SK-N-SH (cell line): ENCODE data around the gene AKT3. TPM values are rescaled to one million over a fixed set of nuclear protein-coding genes. Genes with fewer than 3 reads are reported as not detected.

Experiments
- CTCF ChIA-PET: fragments of 300-600, 350-600 bp; formaldehyde crosslinking; extraction: SDS; loops from one replicate; lab custom pipeline; 2021; lab: Yijun Ruan, JAX
- POLR2A ChIA-PET: fragments of 350-600 bp; sonication (Branson Sonifier 250); formaldehyde crosslinking; extraction: SDS; loops from one replicate; lab custom pipeline; 2020; ENCODE audit warnings: antibody characterized with exemption, inconsistent platforms; lab: Yijun Ruan, JAX
- DNase-seq: peaks from one replicate; pipeline ENCODE4 v3.0.0; 2012
- H2AFZ ChIP-seq: fragments of 200-600 bp; sonication (generic); 2 replicates; pipeline ENCODE4 v1.8.1; 2016; ENCODE audit warnings: antibody characterized with exemption, mild to moderate bottlenecking, low read depth
- H3F3A ChIP-seq: fragments of 200-600 bp; sonication (generic); replicated peaks from 2 replicates; pipeline ENCODE3; 2016; ENCODE audit warnings: antibody characterized with exemption, mild to moderate bottlenecking; ENCODE audit not compliant: insufficient read depth
- H3K27ac ChIP-seq, 2 experiments: fragments of 200-500 bp in 1 of 2; fragments of 200-600 bp in 1 of 2; sonication (Bioruptor generic) in 1 of 2; sonication (generic), shearing (Covaris generic) in 1 of 2; 2 replicates each; pipeline versions ENCODE4 v1.5.1 to v1.6.1; 2014 to 2016; ENCODE audit warnings: low read depth in 2 of 2, inconsistent platforms in 1 of 2, low read length in 1 of 2, mild to moderate bottlenecking in 1 of 2, mixed read lengths in 1 of 2
- H3K27me3 ChIP-seq: fragments of 200-600 bp; sonication (generic), shearing (Covaris generic); 2 replicates; pipeline ENCODE4 v1.6.1; 2016; ENCODE audit warnings: mixed run types; ENCODE audit not compliant: insufficient read depth
- H3K36me3 ChIP-seq, 2 experiments: fragments of 200-500 bp in 1 of 2; fragments of 200-600 bp in 1 of 2; sonication (Bioruptor generic) in 1 of 2; sonication (generic) in 1 of 2; replicated peaks in 1 of 2; 2 replicates each; pipeline versions ENCODE3 to v1.5.1; 2014 to 2016; ENCODE audit warnings: low read length in 1 of 2, mild to moderate bottlenecking in 1 of 2; ENCODE audit not compliant: insufficient read depth in 2 of 2, control insufficient read depth in 1 of 2
- H3K4me1 ChIP-seq, 2 experiments: fragments of 200-500 bp in 1 of 2; fragments of 200-600 bp in 1 of 2; sonication (Bioruptor generic) in 1 of 2; sonication (generic), shearing (Covaris generic) in 1 of 2; 2 replicates each; pipeline versions ENCODE4 v1.5.1 to v1.6.1; 2014 to 2016; ENCODE audit warnings: low read depth in 1 of 2, low read length in 1 of 2, mixed run types in 1 of 2; ENCODE audit not compliant: insufficient read depth in 2 of 2, control insufficient read depth in 1 of 2
- H3K4me2 ChIP-seq: fragments of 200-600 bp; sonication (generic), shearing (Covaris generic); 2 replicates; pipeline ENCODE4 v1.6.1; 2017; ENCODE audit warnings: mixed run types
- H3K4me3 ChIP-seq, 2 experiments: fragments of 200-500 bp in 1 of 2; fragments of 200-600 bp in 1 of 2; sonication (Bioruptor generic) in 1 of 2; sonication (generic), shearing (Covaris generic) in 1 of 2; 2 replicates each; pipeline versions ENCODE4 v1.5.1 to v1.8.1; 2014 to 2016; ENCODE audit warnings: low read depth in 2 of 2, inconsistent platforms in 1 of 2, low read length in 1 of 2, mild to moderate bottlenecking in 1 of 2, mixed read lengths in 1 of 2, moderate library complexity in 1 of 2
- H3K79me2 ChIP-seq: fragments of 200-600 bp; sonication (generic); 2 replicates; pipeline ENCODE4 v1.8.1; 2017; ENCODE audit warnings: mild to moderate bottlenecking; ENCODE audit not compliant: insufficient read depth
- H3K9ac ChIP-seq: fragments of 200-600 bp; sonication (generic); 2 replicates; pipeline ENCODE4 v1.6.1; 2017; ENCODE audit warnings: mixed run types
- H3K9me2 ChIP-seq: fragments of 200-600 bp; sonication (generic); 2 replicates; pipeline ENCODE4 v1.6.1; 2017; ENCODE audit warnings: mixed run types
- H3K9me3 ChIP-seq: fragments of 200-600 bp; sonication (generic); 2 replicates; pipeline ENCODE4 v1.6.1; 2017; ENCODE audit warnings: mixed run types, mild to moderate bottlenecking, moderate library complexity
- H4K20me1 ChIP-seq: fragments of 200-600 bp; sonication (generic); 2 replicates; pipeline ENCODE4 v1.6.1; 2017; ENCODE audit warnings: mild to moderate bottlenecking, mixed run types; ENCODE audit not compliant: insufficient read depth
- ELF1 ChIP-seq: IDR thresholded peaks from 2 replicates; pipeline ENCODE4 v1.4.0; 2012
- EZH2phosphoT487 ChIP-seq: fragments of 200-600 bp; sonication (generic); IDR thresholded peaks from 2 replicates; pipeline ENCODE4 v1.6.1; 2017; ENCODE audit warnings: low read depth, mixed run types, mild to moderate bottlenecking, antibody characterized with exemption, moderate library complexity, borderline replicate concordance
- FOSL2 ChIP-seq: IDR thresholded peaks from 2 replicates; pipeline ENCODE4 v1.4.0; 2012; ENCODE audit warnings: low read depth, mild to moderate bottlenecking, moderate library complexity, borderline replicate concordance
- FOXJ3 ChIP-seq: sonication (generic); formaldehyde crosslinking; IDR thresholded peaks from 2 replicates; pipeline ENCODE4 v1.5.1; 2020; ENCODE audit warnings: mild to moderate bottlenecking, missing genetic modification reagents
- JUND ChIP-seq: IDR thresholded peaks from 2 replicates; pipeline ENCODE4 v1.4.0; 2012
- MXI1 ChIP-seq: IDR thresholded peaks from 2 replicates; pipeline ENCODE4 v1.6.1; 2012; ENCODE audit warnings: mild to moderate bottlenecking, low read depth, low read length, improper control_type of control experiment
- NFIC ChIP-seq: IDR thresholded peaks from 2 replicates; pipeline ENCODE4 v1.4.0; 2012; ENCODE audit warnings: borderline replicate concordance
- POLR2AphosphoS5 ChIP-seq: IDR thresholded peaks from 2 replicates; pipeline ENCODE4 v1.6.1; 2012; ENCODE audit warnings: low read depth, low read length
- RAD21 ChIP-seq: IDR thresholded peaks from 2 replicates; pipeline ENCODE4 v1.6.1; 2012; ENCODE audit warnings: mild to moderate bottlenecking, low read length
- RFX5 ChIP-seq: IDR thresholded peaks from 2 replicates; pipeline ENCODE4 v1.6.1; 2012; ENCODE audit warnings: mild to moderate bottlenecking, improper control_type of control experiment, low read length
- SIN3A ChIP-seq: IDR thresholded peaks from 2 replicates; pipeline ENCODE4 v1.6.1; 2012; ENCODE audit warnings: low read depth, mild to moderate bottlenecking, low read length, moderate library complexity, borderline replicate concordance
- SMC3 ChIP-seq: IDR thresholded peaks from 2 replicates; pipeline ENCODE4 v1.6.1; 2012; ENCODE audit warnings: low read depth, low read length, improper control_type of control experiment
- TAF1 ChIP-seq: IDR thresholded peaks from 2 replicates; pipeline ENCODE4 v1.6.1; 2012; ENCODE audit warnings: low read depth, mild to moderate bottlenecking, low read length, moderate library complexity, borderline replicate concordance
- TCF12 ChIP-seq: IDR thresholded peaks from 2 replicates; pipeline ENCODE4 v1.4.0; 2012
- YY1 ChIP-seq: IDR thresholded peaks from 2 replicates; pipeline ENCODE4 v1.4.0; 2012; ENCODE audit warnings: low read depth, mild to moderate bottlenecking
- WGBS: methylation state at CpG from one replicate; pipeline ENCODE4 v1.1.6; 2017; ENCODE audit warnings: low lambda C conversion rate; 5-methylcytosine and 5-hydroxymethylcytosine counted together
- polyA plus RNA-seq, 3 experiments: library from polyadenylated mRNA; depleted of rRNA; stranded (reverse); fragments of >200 nt; gene quantifications; 2 replicates each; pipeline ENCODE4 v1.2.3, GENCODE V29; 2012
- TF ChIP-seq, protein P1 (sequence below): IDR thresholded peaks from 2 replicates; pipeline ENCODE4 v1.4.0; 2012; ENCODE audit warnings: low read depth, borderline replicate concordance
- TF ChIP-seq, protein P2 (sequence below): fragments of 200-600 bp; sonication (generic); IDR thresholded peaks from 2 replicates; pipeline ENCODE4 v1.6.1; 2017; ENCODE audit warnings: antibody characterized with exemption, mild to moderate bottlenecking, moderate library complexity
- TF ChIP-seq, protein P3 (sequence below): fragments of 150-350 bp; IDR thresholded peaks from 2 replicates; pipeline ENCODE4 v1.6.1; 2016; ENCODE audit warnings: mild to moderate bottlenecking, low read depth, low read length
- TF ChIP-seq, protein P4 (sequence below): IDR thresholded peaks from 2 replicates; pipeline ENCODE4; 2012
- TF ChIP-seq, protein P5 (sequence below): IDR thresholded peaks from 2 replicates; pipeline ENCODE4 v1.6.1; 2012; ENCODE audit warnings: mild to moderate bottlenecking, low read depth, low read length, moderate library complexity

Gene AKT3
- polyA plus RNA-seq, 1 of the 3 experiments (the other 2 are of a cell fraction) = 12.7 TPM

DNA sequence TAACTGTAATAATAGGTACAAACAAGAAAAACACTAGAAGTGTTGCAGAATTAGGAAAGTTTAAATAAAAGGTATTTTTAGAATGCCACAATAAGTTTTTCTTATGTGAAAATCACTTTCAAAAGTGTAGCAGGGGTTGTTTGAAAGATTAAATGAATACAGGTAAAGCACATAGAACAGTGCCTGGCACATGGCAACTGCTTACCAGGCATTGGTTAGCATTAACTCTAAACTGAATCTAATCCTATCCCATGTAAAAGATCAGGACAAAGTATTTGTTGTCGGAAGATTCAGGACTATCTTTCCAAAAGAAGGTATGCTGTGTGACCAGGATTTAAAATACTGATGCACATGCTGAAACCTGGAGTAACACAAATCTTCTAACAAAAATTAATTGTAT, 3.3 kb downstream of the AKT3 start:
- POLR2A ChIA-PET = no interaction called here
- CTCF ChIA-PET = no interaction called here
- Histone ChIP-seq H3K9ac (no peak overlapping the region), H3K27me3 (no peaks in the 10 kb centered on the region), H3K79me2 (peaks cover 84% of the 10 kb centered on the region), H3K27ac (no peak overlapping the region; a peak in 1 of 4 replicates), H2AFZ (no peak overlapping the region), H3F3A (peaks cover 42% of the 10 kb centered on the region), H3K36me3 (peaks cover 0 to 7% of the 10 kb centered on the region in 2 experiments), H3K9me2 (no peaks in the 10 kb centered on the region), H4K20me1 (peaks cover 32% of the 10 kb centered on the region), H3K9me3 (no peaks in the 10 kb centered on the region), H3K4me3 (no peak overlapping the region), H3K4me1 (peaks cover 5 to 14% of the 10 kb centered on the region in 2 experiments; a peak in 3 of 4 replicates), H3K4me2 (no peak overlapping the region)
- TF ChIP-seq RFX5 (peak; percentile 50; the same call in 1 of the 2 replicates), ELF1 (no peak)
- DNase-seq = no peak
- WGBS = 95% methylated on average over 1 of the region's 1 CpG

DNA sequence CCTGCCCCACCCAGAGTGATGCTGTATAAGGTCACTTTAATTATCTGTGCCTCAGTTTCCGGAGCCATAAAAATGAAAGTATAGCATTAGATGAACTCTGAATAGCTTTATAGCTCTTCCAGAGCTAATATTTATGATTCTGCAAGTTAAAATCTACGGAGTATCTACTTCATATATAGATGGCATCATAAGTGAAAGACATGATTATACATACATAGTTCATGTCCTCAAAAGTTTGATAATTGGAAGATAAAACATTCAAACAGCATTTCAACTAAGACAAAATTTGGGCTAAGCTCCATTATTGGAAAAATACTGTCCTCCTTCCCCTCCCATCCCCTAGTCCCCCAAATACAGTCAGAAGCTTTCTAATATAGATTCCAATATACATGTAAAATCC, 4.2 kb downstream of the AKT3 start:
- Histone ChIP-seq H3K9ac (no peak overlapping the region), H3K27me3 (no peaks in the 10 kb centered on the region), H4K20me1 (peaks cover 37% of the 10 kb centered on the region), H3K9me2 (no peaks in the 10 kb centered on the region), H3K79me2 (peaks cover 84% of the 10 kb centered on the region), H3K4me3 (no peak overlapping the region), H2AFZ (no peak overlapping the region), H3K27ac (no peak overlapping the region), H3K4me1 (peaks cover 10 to 11% of the 10 kb centered on the region in 2 experiments; a peak in 3 of 4 replicates), H3K9me3 (no peaks in the 10 kb centered on the region), H3F3A (peaks cover 47% of the 10 kb centered on the region), H3K36me3 (peaks cover 0 to 10% of the 10 kb centered on the region in 2 experiments), H3K4me2 (no peak overlapping the region)
- WGBS = 88% methylated on average over 2 of the region's 2 CpGs
- ChIA-PET POLR2A (no interaction called here), CTCF (no interaction called here)
- no peak for DNase-seq
- TF ChIP-seq, protein P1, sequence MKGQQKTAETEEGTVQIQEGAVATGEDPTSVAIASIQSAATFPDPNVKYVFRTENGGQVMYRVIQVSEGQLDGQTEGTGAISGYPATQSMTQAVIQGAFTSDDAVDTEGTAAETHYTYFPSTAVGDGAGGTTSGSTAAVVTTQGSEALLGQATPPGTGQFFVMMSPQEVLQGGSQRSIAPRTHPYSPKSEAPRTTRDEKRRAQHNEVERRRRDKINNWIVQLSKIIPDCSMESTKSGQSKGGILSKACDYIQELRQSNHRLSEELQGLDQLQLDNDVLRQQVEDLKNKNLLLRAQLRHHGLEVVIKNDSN = no peak
- TF ChIP-seq YY1 (no peak), SMC3 (no peak), SIN3A (no peak), FOXJ3 (CRISPR knock-in tag) (no peak), RFX5 (no peak), MXI1 (no peak), NFIC (no peak), TAF1 (no peak), TCF12 (no peak), JUND (no peak), RAD21 (no peak), EZH2phosphoT487 (no peak), FOSL2 (no peak), POLR2AphosphoS5 (no peak)
- TF ChIP-seq, protein P2, sequence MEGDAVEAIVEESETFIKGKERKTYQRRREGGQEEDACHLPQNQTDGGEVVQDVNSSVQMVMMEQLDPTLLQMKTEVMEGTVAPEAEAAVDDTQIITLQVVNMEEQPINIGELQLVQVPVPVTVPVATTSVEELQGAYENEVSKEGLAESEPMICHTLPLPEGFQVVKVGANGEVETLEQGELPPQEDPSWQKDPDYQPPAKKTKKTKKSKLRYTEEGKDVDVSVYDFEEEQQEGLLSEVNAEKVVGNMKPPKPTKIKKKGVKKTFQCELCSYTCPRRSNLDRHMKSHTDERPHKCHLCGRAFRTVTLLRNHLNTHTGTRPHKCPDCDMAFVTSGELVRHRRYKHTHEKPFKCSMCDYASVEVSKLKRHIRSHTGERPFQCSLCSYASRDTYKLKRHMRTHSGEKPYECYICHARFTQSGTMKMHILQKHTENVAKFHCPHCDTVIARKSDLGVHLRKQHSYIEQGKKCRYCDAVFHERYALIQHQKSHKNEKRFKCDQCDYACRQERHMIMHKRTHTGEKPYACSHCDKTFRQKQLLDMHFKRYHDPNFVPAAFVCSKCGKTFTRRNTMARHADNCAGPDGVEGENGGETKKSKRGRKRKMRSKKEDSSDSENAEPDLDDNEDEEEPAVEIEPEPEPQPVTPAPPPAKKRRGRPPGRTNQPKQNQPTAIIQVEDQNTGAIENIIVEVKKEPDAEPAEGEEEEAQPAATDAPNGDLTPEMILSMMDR = no peak
- TF ChIP-seq, protein P3, sequence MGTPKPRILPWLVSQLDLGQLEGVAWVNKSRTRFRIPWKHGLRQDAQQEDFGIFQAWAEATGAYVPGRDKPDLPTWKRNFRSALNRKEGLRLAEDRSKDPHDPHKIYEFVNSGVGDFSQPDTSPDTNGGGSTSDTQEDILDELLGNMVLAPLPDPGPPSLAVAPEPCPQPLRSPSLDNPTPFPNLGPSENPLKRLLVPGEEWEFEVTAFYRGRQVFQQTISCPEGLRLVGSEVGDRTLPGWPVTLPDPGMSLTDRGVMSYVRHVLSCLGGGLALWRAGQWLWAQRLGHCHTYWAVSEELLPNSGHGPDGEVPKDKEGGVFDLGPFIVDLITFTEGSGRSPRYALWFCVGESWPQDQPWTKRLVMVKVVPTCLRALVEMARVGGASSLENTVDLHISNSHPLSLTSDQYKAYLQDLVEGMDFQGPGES = no peak
- TF ChIP-seq, protein P4, sequence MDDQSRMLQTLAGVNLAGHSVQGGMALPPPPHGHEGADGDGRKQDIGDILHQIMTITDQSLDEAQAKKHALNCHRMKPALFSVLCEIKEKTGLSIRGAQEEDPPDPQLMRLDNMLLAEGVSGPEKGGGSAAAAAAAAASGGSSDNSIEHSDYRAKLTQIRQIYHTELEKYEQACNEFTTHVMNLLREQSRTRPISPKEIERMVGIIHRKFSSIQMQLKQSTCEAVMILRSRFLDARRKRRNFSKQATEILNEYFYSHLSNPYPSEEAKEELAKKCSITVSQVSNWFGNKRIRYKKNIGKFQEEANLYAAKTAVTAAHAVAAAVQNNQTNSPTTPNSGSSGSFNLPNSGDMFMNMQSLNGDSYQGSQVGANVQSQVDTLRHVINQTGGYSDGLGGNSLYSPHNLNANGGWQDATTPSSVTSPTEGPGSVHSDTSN = no peak
- TF ChIP-seq, protein P5, sequence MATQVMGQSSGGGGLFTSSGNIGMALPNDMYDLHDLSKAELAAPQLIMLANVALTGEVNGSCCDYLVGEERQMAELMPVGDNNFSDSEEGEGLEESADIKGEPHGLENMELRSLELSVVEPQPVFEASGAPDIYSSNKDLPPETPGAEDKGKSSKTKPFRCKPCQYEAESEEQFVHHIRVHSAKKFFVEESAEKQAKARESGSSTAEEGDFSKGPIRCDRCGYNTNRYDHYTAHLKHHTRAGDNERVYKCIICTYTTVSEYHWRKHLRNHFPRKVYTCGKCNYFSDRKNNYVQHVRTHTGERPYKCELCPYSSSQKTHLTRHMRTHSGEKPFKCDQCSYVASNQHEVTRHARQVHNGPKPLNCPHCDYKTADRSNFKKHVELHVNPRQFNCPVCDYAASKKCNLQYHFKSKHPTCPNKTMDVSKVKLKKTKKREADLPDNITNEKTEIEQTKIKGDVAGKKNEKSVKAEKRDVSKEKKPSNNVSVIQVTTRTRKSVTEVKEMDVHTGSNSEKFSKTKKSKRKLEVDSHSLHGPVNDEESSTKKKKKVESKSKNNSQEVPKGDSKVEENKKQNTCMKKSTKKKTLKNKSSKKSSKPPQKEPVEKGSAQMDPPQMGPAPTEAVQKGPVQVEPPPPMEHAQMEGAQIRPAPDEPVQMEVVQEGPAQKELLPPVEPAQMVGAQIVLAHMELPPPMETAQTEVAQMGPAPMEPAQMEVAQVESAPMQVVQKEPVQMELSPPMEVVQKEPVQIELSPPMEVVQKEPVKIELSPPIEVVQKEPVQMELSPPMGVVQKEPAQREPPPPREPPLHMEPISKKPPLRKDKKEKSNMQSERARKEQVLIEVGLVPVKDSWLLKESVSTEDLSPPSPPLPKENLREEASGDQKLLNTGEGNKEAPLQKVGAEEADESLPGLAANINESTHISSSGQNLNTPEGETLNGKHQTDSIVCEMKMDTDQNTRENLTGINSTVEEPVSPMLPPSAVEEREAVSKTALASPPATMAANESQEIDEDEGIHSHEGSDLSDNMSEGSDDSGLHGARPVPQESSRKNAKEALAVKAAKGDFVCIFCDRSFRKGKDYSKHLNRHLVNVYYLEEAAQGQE = no peak
